ENCODE results near the gene SACM1L.

The SACM1L gene

GRCh38 chr3:45761831-45762230 lies 72.6 kb downstream of the SACM1L start:
- TF ChIP-seq CTCF (IDR thresholded peaks at IDR 0.05; ENCODE audit: control insufficient read depth, insufficient read depth, low read depth, low read length, missing control alignments): no peak

GRCh38 chr3:45762647-45763302 lies 73.6 kb downstream of the SACM1L start:
- no peak overlapping the region for H3K4me3 ChIP-seq (ENCODE audit: control insufficient read depth, low read depth, low read length)
- TF ChIP-seq CTCF (IDR thresholded peaks at IDR 0.05; ENCODE audit: control insufficient read depth, insufficient read depth, low read depth, low read length, missing control alignments): no peak
- DNase-seq (ENCODE audit: low read depth): no peak

More at GRCh38 chr3:45761831-45762230, 72.6 kb downstream of the SACM1L start:
- DNase-seq (ENCODE audit: low read depth): no peak
- no peak overlapping the region for H3K4me3 ChIP-seq (ENCODE audit: control insufficient read depth, low read depth, low read length)

- DNase-seq (ENCODE audit: low read depth): no peak
- TF ChIP-seq CTCF (IDR thresholded peaks at IDR 0.05; ENCODE audit: control insufficient read depth, insufficient read depth, low read depth, low read length, missing control alignments): no peak
- H3K4me3 ChIP-seq (ENCODE audit: control insufficient read depth, low read depth, low read length): no peak overlapping the region
Measured at GRCh38 chr3:45763303-45763675, 74.1 kb downstream of the SACM1L start.

- no peak overlapping the region for H3K4me3 ChIP-seq (ENCODE audit: control insufficient read depth, low read depth, low read length)
- no peak for DNase-seq (ENCODE audit: low read depth)
- TF ChIP-seq CTCF (IDR thresholded peaks at IDR 0.05; ENCODE audit: control insufficient read depth, insufficient read depth, low read depth, low read length, missing control alignments): no peak
Measured at GRCh38 chr3:45765266-45765851, 76.2 kb downstream of the SACM1L start.

- no peak overlapping the region for H3K4me3 ChIP-seq (ENCODE audit: control insufficient read depth, low read depth, low read length)
- DNase-seq (ENCODE audit: low read depth): no peak
- TF ChIP-seq CTCF (IDR thresholded peaks at IDR 0.05; ENCODE audit: control insufficient read depth, insufficient read depth, low read depth, low read length, missing control alignments): no peak
Measured at GRCh38 chr3:45765958-45766357, 76.8 kb downstream of the SACM1L start.

- TF ChIP-seq CTCF (IDR thresholded peaks at IDR 0.05; ENCODE audit: control insufficient read depth, insufficient read depth, low read depth, low read length, missing control alignments): no peak
- H3K4me3 ChIP-seq (ENCODE audit: control insufficient read depth, low read depth, low read length): no peak overlapping the region
Measured at GRCh38 chr3:45771166-45771775, 82.1 kb downstream of the SACM1L start.

More at GRCh38 chr3:45771166-45771775, 82.1 kb downstream of the SACM1L start:
- no peak for DNase-seq (ENCODE audit: low read depth)

All from AG09309 (cell line).